Right lobe of liver (tissue), 6 donors: ENCODE data around the gene KRT17. TPM values are rescaled to one million over a fixed set of nuclear protein-coding genes. Genes with fewer than 3 reads are reported as not detected.

Experiments
- ATAC-seq, 4 donors: fragments of 200-7000 bp; cut with Tn5 transposase; one replicate each; pipeline ENCODE4 v1.9.1; 2020; ENCODE audit warnings: mild to moderate bottlenecking in 4 of 4, moderate library complexity in 4 of 4
- DNase-seq, 3 donors: peaks; one replicate each; pipeline ENCODE4 v3.0.0-alpha.2; 2020
- H3K27ac ChIP-seq, 3 donors: fragments of 200-600 bp; one replicate each; pipeline ENCODE4 v1.8.0; 2022
- H3K27me3 ChIP-seq, 2 donors: fragments of 200-600 bp; one replicate each; pipeline ENCODE4 v1.8.0; 2022
- H3K36me3 ChIP-seq, 4 donors: fragments of 200-600 bp; sonication (generic) in 1 of 4; one replicate each; pipeline versions ENCODE4 v1.5.1 to v1.8.0; 2017 to 2022; ENCODE audit warnings: control low read depth in 1 of 4
- H3K4me1 ChIP-seq, 4 donors: fragments of 200-600 bp; sonication (generic) in 1 of 4; one replicate each; pipeline versions ENCODE4 v1.5.1 to v1.8.0; 2017 to 2022; ENCODE audit warnings: control low read depth in 1 of 4
- H3K4me3 ChIP-seq, 3 donors: fragments of 200-600 bp; one replicate each; pipeline ENCODE4 v1.8.0; 2022
- H3K9me3 ChIP-seq, 4 donors: fragments of 200-600 bp; sonication (generic) in 1 of 4; one replicate each; pipeline versions ENCODE4 v1.5.1 to v1.8.0; 2017 to 2022; ENCODE audit warnings: control low read depth in 1 of 4
- CTCF ChIP-seq, 4 donors: fragments of 200-600 bp in 3 of 4; fragments of 450-650 bp in 1 of 4; IDR thresholded peaks; one replicate each; pipeline versions ENCODE4 v1.5.1 to v1.8.0; 2016 to 2022; ENCODE audit warnings: antibody characterized with exemption in 4 of 4, mild to moderate bottlenecking in 2 of 4
- POLR2A ChIP-seq: fragments of 450-650 bp; IDR thresholded peaks from one replicate; pipeline ENCODE4 v1.6.1; 2017; ENCODE audit warnings: antibody characterized with exemption, mild to moderate bottlenecking
- WGBS: methylation state at CpG from one replicate; pipeline ENCODE4 v1.1.6; 2018; ENCODE audit warnings: low coverage, low lambda C conversion rate; ENCODE audit not compliant: insufficient coverage; ENCODE audit errors: missing lambda C conversion rate; 5-methylcytosine and 5-hydroxymethylcytosine counted together
- intact Hi-C, 2 donors: fragments of 100-400 bp; cut with DNase I; formaldehyde crosslinking; loops; one replicate each; pipeline versions ENCODE4 v1.11.2 to v1.14.1; 2022
- total RNA-seq, 6 experiments: library from RNA; depleted of rRNA in 2 of 6; stranded (reverse); fragments of >200 nt in 2 of 6; fragmentation: NEBNext Ultra II Directional in 3 of 6; extraction: Animal tissue kit (Norgen Biotek cat#: 25700) in 3 of 6; gene quantifications; one replicate each; pipeline versions ENCODE4 v1.1.0 to v1.2.4, GENCODE V29; 2016 to 2023
- donor health status: DM: no; HTN: yes; CAD: no.
- donor health status: DM: no; HTN: no; CAD: no.
- donor health status: DM: no; HTN: no; CAD: no.
- donor health status: DM: no; HTN: yes; CAD: no.
- donor health status: DM: no; HTN: yes; CAD: no.

KRT17 gene
- total RNA-seq, 6 experiments from 2014 or later, result not detected

- ATAC-seq, result no peak
- 57% methylated on average over 7 of the region's 8 CpGs for WGBS
- intact Hi-C loops, result no loop called here
- Histone ChIP-seq H3K4me3 (no peak overlapping the region), H3K9me3 (no peaks in the 10 kb centered on the region), H3K27ac (no peak overlapping the region), H3K4me1 (no peaks in the 10 kb centered on the region), H3K27me3 (no peaks in the 10 kb centered on the region), H3K36me3 (no peaks in the 10 kb centered on the region)
- no peak for DNase-seq
- no peak for TF ChIP-seq CTCF (IDR thresholded peaks at IDR 0.05)
Observed at GRCh38 chr17:41595585-41595984, 28.8 kb downstream of the KRT17 start.

GRCh38 chr17:41594363-41594915 lies 29.9 kb downstream of the KRT17 start:
- DNase-seq, result no peak
- H3K27ac ChIP-seq, result no peak overlapping the region
- no peaks in the 10 kb centered on the region for H3K27me3 ChIP-seq
- TF ChIP-seq POLR2A (no peak), CTCF (IDR thresholded peaks at IDR 0.05) (no peak)
- H3K4me1 ChIP-seq, result no peaks in the 10 kb centered on the region
- ATAC-seq, result no peak
- no peak overlapping the region for H3K4me3 ChIP-seq
- 26% methylated on average over 3 of the region's 3 CpGs for WGBS
- intact Hi-C loops, result no loop called here
- H3K36me3 ChIP-seq, result no peaks in the 10 kb centered on the region
- H3K9me3 ChIP-seq, result no peaks in the 10 kb centered on the region

GRCh38 chr17:41593306-41593981 lies 30.9 kb downstream of the KRT17 start:
- ATAC-seq, result peak in 1 of 4 donors; percentile 7
- WGBS, result no CpG with 5 or more reads among the region's 8 CpGs

GRCh38 chr17:41592601-41593305 lies 31.6 kb downstream of the KRT17 start:
- H3K27me3 ChIP-seq, result no peaks in the 10 kb centered on the region
- no peak for ATAC-seq
- no peaks in the 10 kb centered on the region for H3K36me3 ChIP-seq
- H3K9me3 ChIP-seq, result no peaks in the 10 kb centered on the region
- WGBS, result 64% methylated on average over 8 of the region's 12 CpGs
- H3K4me1 ChIP-seq, result no peaks in the 10 kb centered on the region
- no peak for TF ChIP-seq CTCF (IDR thresholded peaks at IDR 0.05)
- no peak for TF ChIP-seq POLR2A
- H3K27ac ChIP-seq, result no peak overlapping the region
- H3K4me3 ChIP-seq, result no peak overlapping the region
- intact Hi-C loops, result no loop called here
- no peak for DNase-seq

More at GRCh38 chr17:41593306-41593981, 30.9 kb downstream of the KRT17 start:
- no peaks in the 10 kb centered on the region for H3K9me3 ChIP-seq
- no peaks in the 10 kb centered on the region for H3K36me3 ChIP-seq
- H3K4me1 ChIP-seq, result no peaks in the 10 kb centered on the region
- intact Hi-C loops, result no loop called here
- H3K27ac ChIP-seq, result no peak overlapping the region
- H3K27me3 ChIP-seq, result no peaks in the 10 kb centered on the region
- DNase-seq, result no peak
- TF ChIP-seq CTCF (IDR thresholded peaks at IDR 0.05) (no peak), POLR2A (no peak)
- H3K4me3 ChIP-seq, result no peak overlapping the region
